GM12891 (cell line): ENCODE measurements around the gene ZNF729. TPM values are rescaled to one million over a fixed set of nuclear protein-coding genes. Genes with fewer than 3 reads are reported as not detected.
"Not testable (repeated sequence)": the region's sequence is repeated elsewhere in the genome, so short reads cannot be mapped to it uniquely, and the experiment has no call there.

Experiments used
- DNase-seq: peaks from one replicate; pipeline ENCODE4 v3.0.0; 2011; ENCODE audit warnings: low spot score; ENCODE audit not compliant: insufficient read length
- FAIRE-seq: peaks from 2 replicates; lab custom pipeline; 2011; peaks lifted over from hg19 to GRCh38; lab: Jason Lieb, UNC
- PAX5 ChIP-seq: IDR thresholded peaks from 2 replicates; pipeline ENCODE4 v1.6.1; 2011; ENCODE audit warnings: low read length, moderate library complexity, mild to moderate bottlenecking; ENCODE audit not compliant: insufficient read depth, severe bottlenecking
- POLR2A ChIP-seq: IDR thresholded peaks from 2 replicates; pipeline ENCODE4 v1.6.1; 2011; ENCODE audit warnings: low read depth, low read length, control low read depth
- POLR2AphosphoS5 ChIP-seq: IDR thresholded peaks from 2 replicates; pipeline ENCODE4 v1.6.1; 2011; ENCODE audit warnings: low read depth, low read length, control low read depth
- POU2F2 ChIP-seq: IDR thresholded peaks from 2 replicates; pipeline ENCODE4 v1.6.1; 2011; ENCODE audit warnings: low read depth, mild to moderate bottlenecking, control low read depth, low read length, moderate library complexity
- SPI1 ChIP-seq: IDR thresholded peaks from 2 replicates; pipeline ENCODE4 v1.6.1; 2011; ENCODE audit warnings: low read depth, low read length, control low read depth
- TAF1 ChIP-seq: IDR thresholded peaks from 2 replicates; pipeline ENCODE4 v1.6.1; 2011; ENCODE audit warnings: low read depth, low read length, control low read depth
- polyA plus RNA-seq: library from polyadenylated mRNA; unstranded; fragments of >200 nt; gene quantifications from one replicate; pipeline ENCODE4 v1.2.1, GENCODE V29; 2012; ENCODE audit warnings: low read depth, missing spikeins, inconsistent platforms; ENCODE audit not compliant: missing spikeins

ZNF729 gene
- not detected for polyA plus RNA-seq

- FAIRE-seq (no peak), DNase-seq (no peak)
- TF ChIP-seq POLR2A, result no peak
Observed at GRCh38 chr19:22286151-22286810, at the start of gene ZNF729. ZNF729 (plus strand) TSS chr19:22286441; CDS start chr19:22286526, 85 bp downstream.

- TF ChIP-seq POLR2AphosphoS5 (no peak), PAX5 (no peak), SPI1 (no peak), POLR2A (no peak), POU2F2 (no peak), TAF1 (no peak)
- FAIRE-seq, result no peak
Observed at GRCh38 chr19:22256856-22257255, 29.4 kb upstream of the ZNF729 start.

GRCh38 chr19:22257381-22257780 is 28.9 kb upstream of the ZNF729 start:
- DNase-seq (no peak), FAIRE-seq (no peak)
- TF ChIP-seq POLR2AphosphoS5, result no peak
- TF ChIP-seq PAX5, result no peak
- TF ChIP-seq TAF1, result no peak
- no peak for TF ChIP-seq SPI1
- TF ChIP-seq POLR2A, result no peak
- TF ChIP-seq POU2F2, result no peak

More at GRCh38 chr19:22256856-22257255, 29.4 kb upstream of the ZNF729 start:
- no peak for DNase-seq

GRCh38 chr19:22257916-22258315 is 28.3 kb upstream of the ZNF729 start:
- no peak for FAIRE-seq
- DNase-seq, result no peak
- TF ChIP-seq TAF1 (no peak), POLR2A (no peak), POU2F2 (no peak), POLR2AphosphoS5 (no peak), SPI1 (no peak), PAX5 (no peak)

GRCh38 chr19:22260499-22260898 is 25.7 kb upstream of the ZNF729 start:
- no peak for TF ChIP-seq POU2F2
- no peak for TF ChIP-seq PAX5
- TF ChIP-seq POLR2A, result no peak
- no peak for TF ChIP-seq POLR2AphosphoS5
- no peak for TF ChIP-seq TAF1
- TF ChIP-seq SPI1, result no peak
- DNase-seq, result no peak
- FAIRE-seq, result no peak

- FAIRE-seq (no peak), DNase-seq (no peak)
- TF ChIP-seq POLR2A (no peak), SPI1 (no peak), POLR2AphosphoS5 (no peak), POU2F2 (no peak), TAF1 (no peak), PAX5 (no peak)
Observed at GRCh38 chr19:22261596-22261995, 24.6 kb upstream of the ZNF729 start.

GRCh38 chr19:22263121-22263520 is 23.1 kb upstream of the ZNF729 start:
- FAIRE-seq, result no peak
- no peak for TF ChIP-seq POLR2A
- no peak for TF ChIP-seq PAX5
- no peak for TF ChIP-seq SPI1
- no peak for TF ChIP-seq TAF1
- no peak for DNase-seq

GRCh38 chr19:22321554-22321953 is 35.3 kb downstream of the ZNF729 start:
- DNase-seq, FAIRE-seq: not testable (repeated sequence)

GRCh38 chr19:22326219-22326618 is 40.0 kb downstream of the ZNF729 start:
- TF ChIP-seq TAF1 (no peak), POLR2A (no peak), SPI1 (no peak), PAX5 (no peak), POLR2AphosphoS5 (no peak), POU2F2 (no peak)
- no peak for DNase-seq
- FAIRE-seq, result no peak

GRCh38 chr19:22327321-22327720 is 41.1 kb downstream of the ZNF729 start:
- FAIRE-seq (no peak), DNase-seq (no peak)
- TF ChIP-seq TAF1, result no peak
- TF ChIP-seq POLR2A, result no peak

GRCh38 chr19:22331521-22331920 is 45.3 kb downstream of the ZNF729 start:
- no peak for TF ChIP-seq POU2F2
- TF ChIP-seq PAX5, result no peak
- TF ChIP-seq TAF1, result no peak
- TF ChIP-seq POLR2AphosphoS5, result no peak
- TF ChIP-seq POLR2A, result no peak
- TF ChIP-seq SPI1, result no peak
- DNase-seq (no peak), FAIRE-seq (no peak)

- DNase-seq (no peak), FAIRE-seq (no peak)
- TF ChIP-seq POU2F2, result no peak
- TF ChIP-seq PAX5, result no peak
- no peak for TF ChIP-seq POLR2A
- TF ChIP-seq POLR2AphosphoS5, result no peak
Observed at GRCh38 chr19:22332924-22333323, 46.7 kb downstream of the ZNF729 start.
